ENCODE results near the gene LRFN5.

DNA sequence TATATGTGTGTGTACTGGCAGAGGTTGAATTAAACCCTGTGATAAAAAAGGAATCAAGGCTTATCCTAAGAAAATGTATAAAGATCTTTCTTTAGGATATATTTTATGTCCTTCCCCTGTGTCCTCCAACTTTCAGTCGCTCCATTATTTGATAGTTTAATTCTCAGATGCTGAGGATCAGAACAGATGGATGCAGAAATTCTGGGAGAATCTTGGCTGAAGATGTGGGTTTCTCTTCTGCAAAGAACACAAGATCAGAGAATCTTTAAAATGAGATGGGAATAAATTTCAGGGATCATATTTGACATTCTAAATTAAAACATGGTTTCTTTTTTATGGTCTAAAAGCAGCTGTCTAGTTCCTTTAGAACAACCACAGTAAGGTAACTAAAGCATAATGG lies 37.9 kb downstream of the LRFN5 start:
- TF ChIP-seq EP300 (IDR thresholded peaks at IDR 0.05) (no peak), POLR2A (IDR thresholded peaks at IDR 0.05) (no peak)
